ENCODE data around the gene WDR13.
"Not testable (repeated sequence)": the region's sequence is repeated elsewhere in the genome, so short reads cannot be mapped to it uniquely, and the experiment has no call there.

Gene WDR13

DNA sequence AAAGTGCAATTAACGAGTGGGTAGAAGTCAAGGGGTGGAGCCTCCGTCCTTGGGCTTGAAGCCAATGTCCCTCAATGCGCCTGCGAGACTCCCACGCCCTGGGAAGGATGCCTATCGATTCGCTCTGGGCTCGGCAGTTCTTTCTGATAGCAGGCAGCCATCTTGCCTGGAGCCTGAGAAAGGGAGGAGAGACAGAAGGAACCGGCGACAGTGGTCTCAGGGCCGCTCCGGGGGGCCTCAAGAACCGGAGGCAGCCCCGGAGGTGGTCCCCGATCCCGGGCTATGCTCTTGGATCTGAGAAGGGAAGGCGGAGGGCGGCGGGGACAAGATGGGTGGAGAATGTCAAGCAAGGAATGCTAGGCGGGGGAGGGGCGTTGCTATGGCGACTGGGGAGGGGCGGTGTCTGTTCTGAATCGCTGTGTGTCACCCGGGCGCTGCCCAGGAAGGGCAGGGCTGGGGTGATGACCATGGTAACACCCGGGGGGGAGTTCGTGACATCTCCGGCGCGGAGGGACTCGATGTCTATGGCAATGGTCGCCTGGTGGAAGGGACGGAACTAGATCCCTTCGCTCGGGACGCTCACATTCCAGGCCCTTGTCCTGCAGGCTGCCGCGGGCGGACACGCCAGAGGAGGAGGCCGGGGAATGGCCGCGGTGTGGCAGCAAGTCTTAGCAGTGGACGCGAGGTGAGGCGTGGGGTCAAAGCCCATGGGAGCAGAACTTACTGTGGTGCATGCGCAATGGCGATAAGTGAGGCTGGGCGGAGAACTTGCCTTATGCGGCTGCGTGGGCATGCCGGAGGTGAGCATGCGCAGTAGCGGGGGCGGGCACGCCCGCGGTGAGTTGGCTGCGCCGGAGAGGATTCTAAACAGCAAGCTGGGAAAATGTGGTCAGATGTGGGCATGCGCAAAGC is at the start of gene WDR13:
Gene WDR13 (plus strand): TSS at position 140 of the 912 bp plus-strand sequence. CDS start 505 bp downstream, at position 645.
- peak; percentile 82 for DNase-seq

DNA sequence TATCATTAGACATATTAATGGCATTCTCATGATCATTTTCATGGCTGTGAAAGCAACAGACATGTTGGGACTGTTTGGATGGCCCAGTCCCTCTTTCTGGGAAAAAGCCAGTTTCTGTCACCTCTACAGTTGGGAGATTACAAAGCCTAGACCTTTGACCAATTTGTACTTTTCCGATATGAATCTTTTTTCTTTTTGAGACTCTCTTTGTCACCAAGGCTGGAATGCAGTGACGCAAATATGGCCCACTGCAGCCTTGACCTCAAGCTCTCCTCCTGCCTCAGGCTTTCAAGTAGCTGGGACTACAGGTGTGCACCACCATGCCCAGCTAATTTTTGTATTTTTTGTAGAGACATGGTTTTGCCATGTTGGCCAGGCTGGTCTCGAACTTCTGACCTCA is 48.4 kb upstream of the WDR13 start:
- no peak for DNase-seq

DNA sequence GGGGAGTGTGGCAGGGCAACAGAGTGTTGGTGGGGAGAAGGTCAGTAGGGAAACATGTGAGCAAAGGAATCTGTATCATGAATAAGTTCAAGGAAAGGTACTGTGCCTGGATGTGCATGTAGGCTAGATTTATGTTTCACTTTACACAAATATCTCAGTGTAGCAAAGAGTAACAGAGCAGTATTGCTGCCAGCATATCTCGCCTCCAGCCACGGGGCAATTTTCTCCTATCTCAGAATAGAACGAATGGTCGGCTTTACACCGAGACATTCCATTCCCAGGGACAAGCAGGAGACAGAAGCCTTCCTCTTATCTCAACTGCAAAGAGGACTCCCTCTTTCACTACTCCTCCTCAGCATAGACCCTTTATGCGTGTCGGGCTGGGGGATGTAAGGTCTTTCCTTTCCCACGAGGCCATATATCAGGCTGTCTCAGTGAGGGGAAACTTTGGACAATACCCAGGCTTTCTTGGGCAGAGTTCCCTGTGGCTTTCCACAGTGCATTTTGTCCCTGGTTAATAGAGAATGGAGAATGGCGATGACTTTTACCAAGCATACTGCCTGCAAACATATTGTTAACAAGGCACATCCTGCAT is 41.5 kb upstream of the WDR13 start:
- DNase-seq = not testable (repeated sequence)

DNA sequence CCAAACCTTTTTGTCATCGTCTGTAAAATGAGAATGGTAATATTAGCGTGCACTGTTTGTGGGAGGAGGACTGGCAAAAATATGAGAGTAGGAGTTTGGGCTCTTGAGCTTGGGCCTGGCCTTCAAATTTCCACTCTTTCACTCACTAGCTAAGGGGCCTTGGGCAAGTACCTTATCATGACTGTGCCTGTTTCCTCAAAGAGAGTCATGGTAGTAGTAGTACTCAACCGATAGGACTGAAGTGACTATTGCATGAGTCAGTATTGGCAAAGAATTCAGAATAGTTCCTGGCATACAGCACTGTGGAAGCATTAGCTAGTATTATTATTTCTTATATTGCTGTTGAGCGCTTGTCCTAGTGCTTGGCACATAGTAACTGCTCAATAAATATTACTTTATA is 39.0 kb upstream of the WDR13 start:
- no peak for DNase-seq

DNA sequence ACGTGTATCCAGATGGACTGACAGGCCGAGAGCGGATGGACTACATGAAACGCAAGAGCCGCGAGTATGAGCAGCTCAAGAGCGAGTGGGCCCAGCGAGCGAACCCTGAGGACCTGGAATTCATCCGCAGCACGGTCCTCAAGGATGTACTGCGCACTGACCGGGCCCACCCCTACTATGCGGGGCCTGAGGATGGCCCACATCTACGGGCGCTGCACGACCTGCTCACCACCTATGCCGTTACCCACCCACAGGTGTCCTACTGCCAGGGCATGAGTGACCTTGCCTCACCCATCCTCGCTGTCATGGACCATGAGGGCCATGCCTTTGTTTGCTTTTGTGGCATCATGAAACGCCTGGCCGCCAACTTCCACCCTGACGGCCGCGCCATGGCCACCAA is 37.7 kb upstream of the WDR13 start:
- DNase-seq = no peak

DNA sequence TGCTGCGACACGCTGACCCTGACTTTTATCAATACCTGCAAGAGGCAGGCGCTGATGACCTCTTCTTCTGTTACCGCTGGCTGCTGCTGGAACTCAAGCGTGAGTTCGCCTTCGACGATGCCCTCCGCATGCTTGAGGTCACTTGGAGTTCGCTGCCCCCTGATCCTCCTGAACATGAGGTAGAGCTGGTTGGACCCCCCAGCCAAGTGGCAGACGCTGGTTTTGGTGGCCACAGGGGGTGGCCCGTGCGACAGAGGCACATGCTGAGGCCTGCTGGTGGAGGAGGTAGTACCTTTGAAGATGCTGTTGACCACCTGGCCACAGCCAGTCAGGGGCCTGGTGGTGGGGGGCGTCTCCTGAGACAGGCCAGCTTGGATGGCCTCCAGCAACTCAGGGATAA is 37.2 kb upstream of the WDR13 start:
- DNase-seq = no peak

DNA sequence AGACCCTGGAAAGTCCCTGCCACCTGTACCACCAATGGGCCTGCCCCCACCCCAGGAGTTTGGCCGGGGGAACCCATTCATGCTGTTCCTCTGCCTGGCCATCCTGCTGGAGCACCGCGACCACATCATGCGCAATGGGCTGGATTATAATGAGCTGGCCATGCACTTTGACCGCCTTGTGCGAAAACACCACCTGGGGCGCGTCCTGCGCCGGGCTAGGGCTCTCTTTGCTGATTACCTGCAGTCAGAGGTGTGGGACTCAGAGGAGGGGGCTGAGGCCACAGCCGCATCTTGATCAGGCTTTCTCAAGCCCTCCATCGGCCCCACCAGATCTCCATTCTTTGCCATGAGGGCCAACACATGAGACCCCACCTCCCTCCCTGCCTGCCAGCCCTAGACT is 36.6 kb upstream of the WDR13 start:
- no peak for DNase-seq

DNA sequence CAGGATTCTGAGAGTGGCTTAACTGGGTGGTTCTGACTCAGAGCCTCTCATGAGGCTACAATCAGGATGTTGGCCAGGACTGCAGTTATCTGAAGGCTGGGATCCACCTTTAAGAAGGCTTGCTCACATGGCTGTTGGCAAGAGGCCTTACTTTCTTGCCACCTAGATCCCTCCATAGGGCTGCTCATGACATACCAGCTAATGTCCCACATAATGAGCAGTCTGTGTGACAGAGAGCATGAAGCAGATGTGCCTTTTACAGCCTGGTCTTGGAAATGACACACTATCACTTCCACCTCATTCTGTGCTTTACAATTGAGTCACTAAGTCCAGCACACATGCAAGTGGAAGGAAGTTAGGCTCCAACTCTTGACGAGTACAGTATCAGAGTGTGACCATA is 27.3 kb upstream of the WDR13 start:
- no peak for DNase-seq

DNA sequence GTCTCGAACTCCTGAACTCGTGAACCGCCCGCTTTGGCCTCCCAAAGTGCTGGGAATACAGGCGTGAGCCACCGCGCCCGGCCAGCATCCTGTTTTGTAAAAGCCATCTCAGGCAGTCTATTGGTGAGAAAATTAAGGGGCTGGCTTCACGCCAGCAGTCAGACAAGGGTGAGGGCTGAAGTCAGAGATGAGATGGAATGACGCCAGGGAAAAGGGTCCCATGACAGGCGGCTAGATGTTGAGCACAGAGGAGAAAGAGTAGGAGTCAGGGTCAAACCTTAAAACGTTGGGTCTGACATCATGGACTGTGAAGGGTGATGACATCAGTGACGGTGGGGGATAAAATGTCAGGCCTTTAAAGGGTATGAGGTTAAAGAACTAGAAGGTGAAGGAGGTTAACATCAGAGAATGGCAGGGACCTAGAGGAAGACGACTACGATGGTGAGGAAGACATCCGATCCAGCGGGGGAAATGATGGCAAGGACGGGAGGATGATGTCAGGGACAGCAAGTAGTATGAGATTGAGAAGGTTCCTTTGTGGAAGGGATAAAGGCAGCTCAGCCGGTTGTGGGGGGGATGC is 23.5 kb upstream of the WDR13 start:
- peak; percentile 33 for DNase-seq

DNA sequence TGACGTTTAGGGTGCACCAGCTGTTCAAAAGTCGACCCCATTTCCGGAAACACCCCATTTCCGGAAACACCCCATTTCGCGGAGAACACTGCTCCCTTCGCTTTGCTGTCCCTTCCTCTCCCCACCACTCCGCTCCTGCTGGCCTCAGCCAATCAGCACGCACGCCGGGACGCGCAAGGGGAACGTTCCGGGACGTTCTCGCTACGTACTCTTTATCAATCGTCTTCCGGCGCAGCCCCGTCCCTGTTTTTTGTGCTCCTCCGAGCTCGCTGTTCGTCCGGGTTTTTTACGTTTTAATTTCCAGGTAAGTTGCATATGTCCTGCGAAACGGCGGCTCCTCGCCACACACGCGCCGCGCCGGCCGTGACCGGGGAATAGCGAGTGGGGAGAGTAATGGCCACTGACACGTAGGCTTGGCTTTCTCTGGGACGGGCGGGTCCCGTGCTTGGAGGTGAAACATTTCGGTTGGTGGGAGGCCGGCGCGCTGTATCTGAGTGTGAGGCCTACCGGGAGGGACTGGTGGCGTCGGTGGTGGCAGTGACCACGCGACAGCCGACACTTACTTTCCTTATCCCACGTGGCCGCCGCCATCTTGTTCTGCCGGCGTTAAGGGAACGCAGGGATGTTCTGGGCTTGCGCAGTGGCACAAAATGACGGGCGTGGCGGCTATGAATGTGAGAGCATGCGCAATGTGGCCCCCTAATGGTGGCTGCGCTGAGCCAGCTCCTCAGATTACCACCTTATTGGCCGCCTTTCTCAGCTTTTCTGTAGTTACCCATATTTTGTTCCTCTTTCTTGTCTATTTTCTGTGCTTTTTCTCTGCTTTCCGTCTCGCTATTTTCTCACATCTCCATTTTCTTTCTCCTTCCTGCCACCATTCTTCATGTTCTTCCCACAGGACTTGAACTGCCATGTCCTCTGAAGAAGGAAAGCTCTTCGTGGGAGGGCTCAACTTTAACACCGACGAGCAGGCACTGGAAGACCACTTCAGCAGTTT is 22.7 kb upstream of the WDR13 start, which contains the start of gene RBM3:
Gene RBM3 (plus strand): TSS at position 215 of the 997 bp plus-strand sequence. CDS start 697 bp downstream, at position 912.
- DNase-seq = peak; percentile 89

DNA sequence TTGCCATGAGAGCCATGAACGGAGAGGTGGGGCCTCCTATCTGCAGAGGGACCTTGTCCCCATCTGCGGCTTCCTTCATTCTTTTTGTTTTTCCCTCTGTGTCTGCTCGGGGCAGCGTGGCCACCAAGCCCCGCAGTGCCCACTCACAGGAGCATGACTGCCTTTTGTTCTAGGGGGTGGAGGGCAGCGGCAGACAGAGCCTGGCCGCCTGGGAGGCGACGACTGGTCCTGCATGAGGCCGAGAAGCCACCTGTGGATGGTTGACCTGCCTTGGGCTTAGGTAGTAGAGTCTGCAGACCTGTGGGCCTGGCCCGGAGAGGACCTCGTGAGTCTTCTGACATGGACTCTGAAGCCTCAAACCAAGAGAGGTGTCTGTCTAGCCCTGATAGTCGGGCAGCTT is 21.6 kb upstream of the WDR13 start:
- DNase-seq = no peak

DNA sequence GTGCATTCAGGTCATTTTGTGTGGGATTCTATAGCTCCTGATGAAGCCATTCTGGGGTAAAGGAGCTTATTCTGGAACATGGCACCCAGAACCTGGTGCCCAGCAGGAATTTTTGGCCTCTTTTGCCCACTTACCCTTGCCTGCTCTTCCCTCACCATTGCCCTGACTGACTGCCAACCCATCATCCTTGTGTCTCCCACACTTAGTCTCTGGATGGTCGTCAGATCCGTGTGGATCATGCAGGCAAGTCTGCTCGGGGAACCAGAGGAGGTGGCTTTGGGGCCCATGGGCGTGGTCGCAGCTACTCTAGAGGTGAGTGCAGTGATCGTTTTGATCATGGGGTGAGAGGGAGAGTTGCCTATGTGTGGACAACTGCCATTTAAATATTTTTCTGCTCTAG is 21.2 kb upstream of the WDR13 start:
- DNase-seq = no peak

DNA sequence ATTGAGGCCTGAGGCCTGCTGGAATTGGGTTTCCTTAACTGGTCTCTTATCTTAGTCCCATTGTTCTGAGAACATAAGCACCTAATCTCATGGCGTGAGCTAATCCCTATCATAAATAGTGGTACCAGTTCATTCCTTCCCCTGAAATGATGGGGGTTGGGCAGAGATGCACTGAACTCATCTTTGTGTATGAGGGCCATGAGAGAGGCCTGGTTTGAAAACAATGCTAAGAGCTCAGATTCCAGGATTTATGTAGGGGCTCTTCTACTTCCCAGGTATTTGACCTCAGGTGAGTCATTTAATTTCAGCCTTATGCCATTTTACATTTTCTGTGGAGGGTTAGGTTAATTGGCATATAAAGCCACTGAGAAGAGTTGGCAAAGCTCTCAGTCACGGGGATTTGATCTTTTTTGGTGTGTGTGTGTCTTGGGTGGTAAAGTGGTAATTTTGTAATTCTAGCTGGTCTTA is 18.6 kb upstream of the WDR13 start:
- no peak for DNase-seq

DNA sequence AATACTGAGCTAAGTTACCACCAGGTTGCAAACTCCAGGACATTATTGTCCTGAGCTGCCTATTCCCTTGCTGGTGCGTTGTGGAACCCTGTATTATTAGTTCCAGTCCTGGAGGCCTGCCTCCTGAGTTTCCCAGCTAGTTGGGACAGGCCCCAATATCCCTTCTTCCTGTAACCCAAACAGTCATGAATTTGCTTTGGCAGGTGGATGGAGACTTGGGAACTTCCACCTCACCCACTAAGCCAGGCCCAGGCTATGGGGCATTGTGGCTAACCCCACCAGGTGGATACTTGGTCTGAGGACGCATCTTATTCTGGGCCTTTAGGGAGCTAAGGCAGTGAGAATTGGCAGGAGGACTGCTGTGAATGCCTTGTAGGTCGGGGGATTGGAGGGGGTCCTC is 18.0 kb upstream of the WDR13 start:
- DNase-seq = no peak

DNA sequence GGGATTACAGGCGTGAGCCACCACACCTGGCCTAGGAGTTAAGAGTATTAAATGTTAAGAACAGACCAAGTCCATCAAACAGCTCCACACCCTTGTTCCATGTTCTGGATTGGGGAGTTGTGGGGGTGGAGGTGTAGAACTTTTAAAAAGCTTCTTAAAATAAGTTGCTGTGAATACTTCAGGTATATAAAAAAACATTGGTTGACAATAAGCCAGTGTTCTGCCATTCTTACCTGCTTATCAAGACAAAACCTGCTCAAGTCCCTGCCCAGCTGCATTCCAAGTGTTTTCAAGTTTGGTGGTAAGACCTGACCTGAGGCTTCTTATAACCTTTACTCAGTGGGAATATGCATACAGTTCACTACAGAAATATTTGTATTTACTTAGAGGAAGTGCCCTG is 16.6 kb upstream of the WDR13 start:
- DNase-seq = no peak

DNA sequence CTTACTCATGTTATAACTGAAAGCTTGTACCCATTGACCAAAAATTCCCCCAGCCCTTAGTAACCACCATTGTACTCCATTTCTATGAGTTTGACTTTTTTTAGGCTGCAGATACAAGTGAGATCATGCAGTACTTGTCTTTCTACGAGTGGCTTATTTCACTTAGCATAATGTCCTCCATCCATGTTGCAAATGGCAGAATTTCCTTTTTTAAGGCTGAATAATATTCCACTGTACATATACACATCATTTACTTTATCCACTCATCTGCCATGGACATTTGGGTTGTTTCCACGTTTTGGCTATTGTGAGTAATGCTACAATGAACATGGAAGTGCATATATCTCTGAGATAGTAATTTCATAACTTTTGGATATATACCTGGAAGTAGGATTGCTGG is 12.6 kb upstream of the WDR13 start:
- DNase-seq = no peak

DNA sequence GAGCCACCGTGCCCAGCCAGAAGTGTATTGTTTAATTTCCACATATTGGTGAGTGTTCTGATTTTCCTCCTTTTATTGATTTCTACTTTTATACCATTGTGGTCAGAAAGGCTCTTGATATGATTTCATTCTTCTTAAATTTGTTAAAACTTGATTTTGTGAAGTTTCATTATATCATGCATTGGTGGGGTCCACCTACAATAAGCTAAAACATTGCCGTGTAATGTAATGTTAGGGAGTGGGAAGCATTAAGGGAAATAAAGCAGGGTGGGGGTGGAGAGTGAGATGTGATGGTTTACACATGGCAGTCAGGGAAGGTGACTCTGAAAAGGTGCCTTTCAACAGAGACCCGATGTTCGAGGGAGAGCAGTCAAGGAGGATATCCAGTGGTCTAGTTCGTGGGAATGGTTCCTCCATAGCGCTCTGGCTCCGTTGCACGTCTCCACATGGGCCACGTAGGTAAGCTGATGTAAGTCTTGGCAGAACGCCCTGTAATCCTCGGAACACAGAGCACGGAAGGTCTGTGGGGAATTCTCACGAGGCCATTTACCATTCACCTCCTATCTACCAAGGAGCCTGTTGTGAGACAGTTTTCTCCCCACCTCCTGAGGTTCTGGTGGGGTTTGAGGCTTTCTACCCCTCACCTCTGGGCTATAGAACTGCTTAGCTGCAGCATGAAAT is 7.7 kb upstream of the WDR13 start:
- no peak for DNase-seq

DNA sequence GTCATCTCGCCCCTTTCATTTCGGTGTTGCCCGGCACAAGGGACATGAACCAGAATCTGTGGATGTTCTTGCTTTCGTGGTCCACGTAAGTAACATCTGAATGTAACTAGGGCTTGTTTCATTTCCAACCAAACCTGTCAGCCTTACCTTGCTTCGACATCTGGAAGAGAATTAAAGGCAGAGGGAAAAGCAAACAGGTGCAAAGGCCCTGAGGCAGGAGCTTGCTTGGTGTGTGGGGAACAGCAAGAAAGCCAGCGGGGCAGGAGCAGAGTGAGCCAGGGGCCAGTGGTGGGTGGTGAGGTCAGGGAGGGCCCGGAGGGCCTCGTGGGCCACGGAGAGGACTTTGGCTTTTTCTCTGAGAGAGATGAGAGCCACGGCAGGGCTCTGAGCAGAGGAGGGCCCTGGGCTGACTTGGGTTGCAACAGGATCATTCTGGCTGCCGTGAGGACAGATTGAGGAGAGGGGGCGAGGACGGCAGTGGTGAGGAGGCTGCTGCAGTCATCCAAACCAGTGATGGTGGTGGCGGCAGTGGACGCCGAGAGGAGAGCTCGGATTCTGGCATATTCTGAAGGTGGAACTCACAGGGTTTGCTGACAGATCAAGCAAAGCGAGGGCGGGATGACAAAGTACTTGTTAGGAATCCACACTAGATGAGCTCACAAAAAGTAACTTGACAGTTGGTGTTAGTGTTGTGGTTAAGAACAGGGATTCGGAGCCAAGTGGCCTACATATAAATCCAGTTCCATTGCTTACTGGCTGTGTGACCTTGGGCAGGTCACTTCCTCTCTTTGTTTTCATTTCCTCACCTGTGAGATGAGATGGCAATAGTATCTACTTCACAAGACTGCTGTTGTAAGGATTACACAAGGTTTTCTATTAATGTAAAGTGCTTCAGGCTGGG is 6.8 kb upstream of the WDR13 start:
- no peak for DNase-seq

DNA sequence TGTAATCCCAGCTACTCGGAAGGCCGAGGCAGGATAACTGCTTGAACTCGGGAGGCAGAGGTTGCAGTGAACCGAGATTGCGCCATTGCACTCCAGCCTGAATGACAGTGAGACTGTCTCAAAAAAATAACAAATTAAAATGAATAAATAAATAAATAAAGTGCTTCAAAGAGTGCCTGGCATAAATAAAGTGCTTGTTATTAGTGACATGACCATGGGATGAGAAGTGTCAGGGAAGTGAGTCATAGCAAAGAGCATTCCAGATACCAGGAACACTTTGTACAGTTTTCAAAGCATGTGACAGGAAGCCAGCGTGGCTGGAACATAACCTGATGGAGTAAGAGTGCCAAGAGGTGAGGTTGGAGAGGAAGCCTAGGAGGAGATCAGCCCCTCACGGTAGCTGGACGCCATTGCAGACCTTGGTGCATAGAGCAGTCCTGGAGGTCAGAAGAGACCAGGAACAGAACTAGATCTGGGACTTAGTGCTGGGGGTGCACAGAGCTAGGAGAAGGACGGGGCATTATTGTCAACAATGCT is 6.0 kb upstream of the WDR13 start:
- DNase-seq = no peak

DNA sequence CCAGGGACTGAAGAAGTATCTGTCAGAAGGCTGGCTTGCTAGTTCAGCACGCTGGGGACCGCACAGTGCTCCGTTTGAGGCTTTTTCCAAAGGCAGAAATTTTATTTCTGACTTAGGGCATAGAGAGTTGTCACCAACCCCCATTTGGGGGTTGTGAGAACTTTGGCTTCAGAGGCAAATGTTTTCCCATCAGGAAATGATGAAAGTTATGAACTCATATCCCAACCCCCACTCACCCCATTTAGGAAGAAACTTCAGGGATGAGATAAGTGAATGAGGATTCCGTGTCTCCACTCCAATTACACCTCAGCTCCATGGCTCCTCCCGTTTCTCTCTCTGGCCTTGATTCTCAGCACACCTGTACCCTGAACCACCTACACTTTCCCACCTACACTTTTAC is 4.3 kb upstream of the WDR13 start:
- no peak for DNase-seq

DNA sequence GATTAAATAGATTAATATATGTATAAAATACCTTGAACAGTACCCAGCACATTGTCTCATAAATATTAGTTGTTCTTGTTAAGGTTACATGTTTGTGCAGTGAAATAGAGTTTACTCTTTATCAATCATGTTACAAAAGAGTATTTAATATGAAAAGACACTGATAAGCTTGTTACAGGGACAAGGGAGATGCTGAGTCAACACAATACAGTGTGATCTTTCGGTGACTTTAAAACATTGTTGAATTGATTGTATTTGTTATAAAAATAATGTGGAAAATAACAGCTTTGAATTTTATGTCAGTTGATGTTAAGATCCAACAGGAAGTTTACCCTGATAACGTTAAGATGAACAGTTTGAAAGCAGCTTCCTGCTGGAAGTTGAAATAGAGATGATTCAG is 1.4 kb upstream of the WDR13 start:
- no peak for DNase-seq

Data from midbrain (tissue), 1 donor.